ENCODE results near the gene CARS2. TPM values are rescaled to one million over a fixed set of nuclear protein-coding genes. Genes with fewer than 3 reads are reported as not detected.

CARS2 gene
- total RNA-seq, 1 experiment from 2014 or later = 41.9 TPM

DNA sequence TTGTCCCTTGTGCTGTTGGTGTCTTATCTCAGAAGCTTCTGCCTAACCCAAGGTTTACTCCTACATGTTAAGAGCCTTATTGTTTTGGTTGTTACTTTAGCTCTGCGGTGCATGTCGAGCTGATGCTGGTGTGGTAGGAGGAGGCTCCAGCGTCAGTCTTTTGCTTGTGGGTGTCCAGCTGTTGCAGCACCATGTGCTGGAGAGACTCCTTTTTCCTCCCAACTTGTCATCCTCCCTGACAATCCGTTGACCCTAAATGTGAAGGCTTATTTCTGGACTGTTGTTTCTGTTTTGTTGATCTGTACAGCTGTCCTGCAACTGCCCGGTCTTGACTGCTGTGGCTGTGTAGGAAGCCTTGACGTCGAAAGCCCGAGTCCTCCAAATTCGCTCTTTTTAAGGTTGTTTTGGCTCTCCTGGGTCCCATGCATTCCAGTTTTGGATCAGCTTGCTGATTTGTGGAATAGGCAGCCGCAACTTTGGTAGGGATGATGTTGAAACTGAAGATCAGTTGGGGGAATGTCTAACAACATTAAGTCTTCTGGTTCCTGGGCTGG, 75.3 kb downstream of the CARS2 start:
- H3K79me2 ChIP-seq (ENCODE audit: insufficient read depth, low read length) = peaks cover 16% of the 10 kb centered on the region; the same call in 1 of the 2 replicates
- H2BK20ac ChIP-seq (ENCODE audit: low read depth, low read length, poor library complexity, severe bottlenecking) = no peak overlapping the region
- H2AK5ac ChIP-seq (ENCODE audit: insufficient read length, low read length) = no peak overlapping the region
- no peak overlapping the region for H3K23ac ChIP-seq (ENCODE audit: insufficient read length, low read depth, low read length)
- no peaks in the 10 kb centered on the region for H4K20me1 ChIP-seq (ENCODE audit: control insufficient read depth, insufficient read depth, insufficient read length)
- no peak overlapping the region for H3K4me3 Mint-ChIP-seq
- no peaks in the 10 kb centered on the region for H3K27me3 ChIP-seq (ENCODE audit: insufficient read depth, low read length)
- no peak overlapping the region for H3K14ac ChIP-seq (ENCODE audit: insufficient read depth, low read length)
- no peaks in the 10 kb centered on the region for H3K9me3 Mint-ChIP-seq
- no peaks in the 10 kb centered on the region for H3K9me3 ChIP-seq (ENCODE audit: control insufficient read depth, low read depth, low read length)
- H3K27ac ChIP-seq (ENCODE audit: insufficient read length, low read depth, low read length) = no peak overlapping the region
- H3K56ac ChIP-seq (ENCODE audit: insufficient read length, low read depth, low read length) = no peak overlapping the region
- peaks cover 10% of the 10 kb centered on the region for H3K79me1 ChIP-seq (ENCODE audit: insufficient read depth, low read depth, low read length, poor library complexity, severe bottlenecking)
- H2BK120ac ChIP-seq (ENCODE audit: low read depth, low read length, poor library complexity, severe bottlenecking) = no peak overlapping the region
- peaks cover 10 to 13% of the 10 kb centered on the region in 2 experiments for H3K4me1 Mint-ChIP-seq
- H4K91ac ChIP-seq (ENCODE audit: insufficient read length, low read depth, low read length) = no peak overlapping the region
- H3K27me3 Mint-ChIP-seq (ENCODE audit: low read depth) = no peaks in the 10 kb centered on the region
- H2BK15ac ChIP-seq (ENCODE audit: low read depth, low read length) = no peak overlapping the region
- H4K5ac ChIP-seq (ENCODE audit: insufficient read length, low read depth, low read length) = no peak overlapping the region
- no peak overlapping the region for H3K27ac Mint-ChIP-seq
- TF ChIP-seq, protein P1, sequence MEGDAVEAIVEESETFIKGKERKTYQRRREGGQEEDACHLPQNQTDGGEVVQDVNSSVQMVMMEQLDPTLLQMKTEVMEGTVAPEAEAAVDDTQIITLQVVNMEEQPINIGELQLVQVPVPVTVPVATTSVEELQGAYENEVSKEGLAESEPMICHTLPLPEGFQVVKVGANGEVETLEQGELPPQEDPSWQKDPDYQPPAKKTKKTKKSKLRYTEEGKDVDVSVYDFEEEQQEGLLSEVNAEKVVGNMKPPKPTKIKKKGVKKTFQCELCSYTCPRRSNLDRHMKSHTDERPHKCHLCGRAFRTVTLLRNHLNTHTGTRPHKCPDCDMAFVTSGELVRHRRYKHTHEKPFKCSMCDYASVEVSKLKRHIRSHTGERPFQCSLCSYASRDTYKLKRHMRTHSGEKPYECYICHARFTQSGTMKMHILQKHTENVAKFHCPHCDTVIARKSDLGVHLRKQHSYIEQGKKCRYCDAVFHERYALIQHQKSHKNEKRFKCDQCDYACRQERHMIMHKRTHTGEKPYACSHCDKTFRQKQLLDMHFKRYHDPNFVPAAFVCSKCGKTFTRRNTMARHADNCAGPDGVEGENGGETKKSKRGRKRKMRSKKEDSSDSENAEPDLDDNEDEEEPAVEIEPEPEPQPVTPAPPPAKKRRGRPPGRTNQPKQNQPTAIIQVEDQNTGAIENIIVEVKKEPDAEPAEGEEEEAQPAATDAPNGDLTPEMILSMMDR (conservative IDR thresholded peaks at IDR 0.05) = no peak
- no peaks in the 10 kb centered on the region for H3K4me1 ChIP-seq (ENCODE audit: insufficient read depth, low read length)
- no peak overlapping the region for H3K18ac ChIP-seq (ENCODE audit: insufficient read length, low read depth, low read length)
- H2AFZ ChIP-seq (ENCODE audit: low read length) = no peak overlapping the region
- H3K4me2 ChIP-seq (ENCODE audit: insufficient read depth, insufficient read length, low read length) = no peak overlapping the region
- no peak overlapping the region for H4K8ac ChIP-seq (replicated peaks; ENCODE audit: insufficient read length, low read depth, low read length)
- H3K4ac ChIP-seq (ENCODE audit: low read depth, low read length) = no peak overlapping the region
- no peak overlapping the region for H3K9ac ChIP-seq (ENCODE audit: extremely low read depth, insufficient read length, low read length)
- no peaks in the 10 kb centered on the region for H3K23me2 ChIP-seq (ENCODE audit: insufficient read length, low read depth, low read length, poor library complexity, severe bottlenecking)
- H2BK12ac ChIP-seq (ENCODE audit: insufficient read length, low read depth, low read length) = no peak overlapping the region
- H2BK5ac ChIP-seq (ENCODE audit: insufficient read length, low read length) = no peak overlapping the region
- no peak overlapping the region for H3T11ph ChIP-seq (ENCODE audit: low read length)
- peaks cover 29 to 73% (median 64%) of the 10 kb centered on the region in 3 experiments for H3K36me3 Mint-ChIP-seq (ENCODE audit: insufficient read depth in 1 of 3, low read depth in 3 of 3)
- WGBS (ENCODE audit: extremely low coverage, insufficient read length, low lambda C conversion rate) = no CpG with 5 or more reads among the region's 10 CpGs
- no peak for DNase-seq
